H9 (cell line): Measurements from ENCODE around the gene PGS1. TPM values are rescaled to one million over a fixed set of nuclear protein-coding genes. Genes with fewer than 3 reads are reported as not detected.
A peak's percentile ranks its signal among the peaks of the same experiment; 100 is the strongest.

Experiments
- DNase-seq: peaks from one replicate; pipeline ENCODE4 v3.0.0-alpha.2; 2017
- H2AFZ ChIP-seq: one replicate; pipeline ENCODE4 v1.6.1; 2013; ENCODE audit warnings: mild to moderate bottlenecking, low read length, control low read depth, moderate library complexity
- H2AK5ac ChIP-seq: 2 replicates; pipeline ENCODE4 v1.6.1; 2013; ENCODE audit warnings: low read length, control low read depth, mixed read lengths; ENCODE audit not compliant: insufficient read length
- H2BK120ac ChIP-seq: one replicate; pipeline ENCODE4 v1.6.1; 2013; ENCODE audit warnings: low read depth, mild to moderate bottlenecking, low read length, control low read depth, inconsistent platforms; ENCODE audit not compliant: poor library complexity, severe bottlenecking
- H2BK12ac ChIP-seq: 2 replicates; pipeline ENCODE4 v1.6.1; 2013; ENCODE audit warnings: low read length, control low read depth, mixed read lengths, low read depth; ENCODE audit not compliant: insufficient read length
- H2BK15ac ChIP-seq: 2 replicates; pipeline ENCODE4 v1.6.1; 2013; ENCODE audit warnings: low read depth, low read length, control low read depth
- H2BK20ac ChIP-seq: one replicate; pipeline ENCODE4 v1.6.1; 2013; ENCODE audit warnings: low read depth, mild to moderate bottlenecking, low read length, control low read depth, inconsistent platforms; ENCODE audit not compliant: poor library complexity, severe bottlenecking
- H2BK5ac ChIP-seq: 2 replicates; pipeline ENCODE4 v1.6.1; 2013; ENCODE audit warnings: low read length, control low read depth, mixed read lengths; ENCODE audit not compliant: insufficient read length
- H3K14ac ChIP-seq: 2 replicates; pipeline ENCODE4 v1.6.1; 2013; ENCODE audit warnings: low read length, control low read depth; ENCODE audit not compliant: insufficient read depth
- H3K18ac ChIP-seq: 2 replicates; pipeline ENCODE4 v1.6.1; 2013; ENCODE audit warnings: low read depth, mild to moderate bottlenecking, mixed read lengths, low read length, control low read depth; ENCODE audit not compliant: insufficient read length
- H3K23ac ChIP-seq: 2 replicates; pipeline ENCODE4 v1.6.1; 2013; ENCODE audit warnings: low read length, control low read depth, mixed read lengths, low read depth; ENCODE audit not compliant: insufficient read length
- H3K23me2 ChIP-seq: 2 replicates; pipeline ENCODE4 v1.6.1; 2013; ENCODE audit warnings: low read depth, mild to moderate bottlenecking, mixed read lengths, low read length, control low read depth; ENCODE audit not compliant: insufficient read length, poor library complexity, severe bottlenecking
- H3K27ac ChIP-seq: 2 replicates; pipeline ENCODE4 v1.5.1; 2013; ENCODE audit warnings: low read length, control low read depth, mixed read lengths, low read depth; ENCODE audit not compliant: insufficient read length
- H3K27me3 ChIP-seq: 2 replicates; pipeline ENCODE4 v1.6.1; 2013; ENCODE audit warnings: low read length, control low read depth, inconsistent platforms; ENCODE audit not compliant: insufficient read depth
- H3K4ac ChIP-seq: 2 replicates; pipeline ENCODE4 v1.6.1; 2013; ENCODE audit warnings: low read depth, mild to moderate bottlenecking, control low read depth, inconsistent platforms, low read length, moderate library complexity
- H3K4me1 ChIP-seq: 2 replicates; pipeline ENCODE4 v1.6.1; 2013; ENCODE audit warnings: low read length, control low read depth, inconsistent platforms; ENCODE audit not compliant: insufficient read depth
- H3K4me2 ChIP-seq: 2 replicates; pipeline ENCODE4 v1.6.1; 2013; ENCODE audit warnings: low read length, control low read depth, mixed read lengths; ENCODE audit not compliant: insufficient read length, insufficient read depth
- H3K56ac ChIP-seq: 2 replicates; pipeline ENCODE4 v1.6.1; 2013; ENCODE audit warnings: low read depth, mild to moderate bottlenecking, mixed read lengths, low read length, control low read depth; ENCODE audit not compliant: insufficient read length
- H3K79me1 ChIP-seq: 2 replicates; pipeline ENCODE4 v1.6.1; 2013; ENCODE audit warnings: low read depth, mild to moderate bottlenecking, moderate library complexity, low read length, control low read depth, inconsistent platforms; ENCODE audit not compliant: insufficient read depth, poor library complexity, severe bottlenecking
- H3K79me2 ChIP-seq: 2 replicates; pipeline ENCODE4 v1.6.1; 2013; ENCODE audit warnings: low read length, control low read depth, inconsistent platforms; ENCODE audit not compliant: insufficient read depth
- H3K9ac ChIP-seq: 2 replicates; pipeline ENCODE4 v1.6.1; 2013; ENCODE audit warnings: low read length, control low read depth, mixed read lengths; ENCODE audit not compliant: insufficient read length; ENCODE audit errors: extremely low read depth
- H3K9me3 ChIP-seq: one replicate; pipeline ENCODE4 v1.6.1; 2013; ENCODE audit warnings: low read depth, low read length, inconsistent platforms; ENCODE audit not compliant: control insufficient read depth
- H3T11ph ChIP-seq: one replicate; pipeline ENCODE4 v1.6.1; 2013; ENCODE audit warnings: mild to moderate bottlenecking, low read length, control low read depth, inconsistent platforms
- H4K20me1 ChIP-seq: one replicate; pipeline ENCODE4 v1.6.1; 2013; ENCODE audit not compliant: control insufficient read depth, insufficient read length, insufficient read depth
- H4K5ac ChIP-seq: 2 replicates; pipeline ENCODE4 v1.6.1; 2013; ENCODE audit warnings: low read depth, mild to moderate bottlenecking, mixed read lengths, low read length, control low read depth; ENCODE audit not compliant: insufficient read length
- H4K8ac ChIP-seq: replicated peaks from 2 replicates; pipeline ENCODE4 v1.6.1; 2013; ENCODE audit warnings: low read length, control low read depth, mixed read lengths, low read depth; ENCODE audit not compliant: insufficient read length
- H4K91ac ChIP-seq: 2 replicates; pipeline ENCODE4 v1.6.1; 2013; ENCODE audit warnings: low read depth, mild to moderate bottlenecking, moderate library complexity, mixed read lengths, low read length, control low read depth; ENCODE audit not compliant: insufficient read length
- H3K27ac Mint-ChIP-seq, 3 experiments: 2 replicates in 2 of 3; 3 replicates in 1 of 3; pipeline ENCODE4 v1.8.0; 2020 to 2021; ENCODE audit warnings: mixed read lengths in 3 of 3, mild to moderate bottlenecking in 1 of 3, moderate library complexity in 1 of 3
- H3K27me3 Mint-ChIP-seq: 2 replicates; pipeline ENCODE4 v1.8.0; 2021; ENCODE audit warnings: low read depth, mild to moderate bottlenecking, moderate library complexity, mixed read lengths
- H3K36me3 Mint-ChIP-seq, 3 experiments: 2 replicates in 2 of 3; 3 replicates in 1 of 3; pipeline ENCODE4 v1.8.0; 2020 to 2021; ENCODE audit warnings: low read depth in 3 of 3, mixed read lengths in 3 of 3; ENCODE audit not compliant: insufficient read depth in 1 of 3
- H3K4me1 Mint-ChIP-seq, 2 experiments: 2 replicates each; pipeline ENCODE4 v1.8.0; 2020; ENCODE audit warnings: mixed read lengths in 2 of 2
- H3K4me3 Mint-ChIP-seq, 2 experiments: 2 replicates in 1 of 2; 3 replicates in 1 of 2; pipeline ENCODE4 v1.8.0; 2020 to 2021; ENCODE audit warnings: mild to moderate bottlenecking in 2 of 2, mixed read lengths in 2 of 2, moderate library complexity in 1 of 2
- H3K9me3 Mint-ChIP-seq, 2 experiments: 2 replicates in 1 of 2; 3 replicates in 1 of 2; pipeline ENCODE4 v1.8.0; 2020; ENCODE audit warnings: mild to moderate bottlenecking in 2 of 2, mixed read lengths in 2 of 2, moderate library complexity in 1 of 2
- WGBS: extraction: QIAGEN DNeasy Blood & Tissue Kit; methylation state at CpG from one replicate; pipeline ENCODE4 v1.1.7; 2013; ENCODE audit warnings: missing lambda C conversion rate, low lambda C conversion rate, mixed read lengths; ENCODE audit not compliant: insufficient read length; ENCODE audit errors: extremely low coverage; 5-methylcytosine and 5-hydroxymethylcytosine counted together
- total RNA-seq: library from RNA; stranded (reverse); gene quantifications from 2 replicates; pipeline ENCODE4 v1.2.1, GENCODE V29; 2021
- TF ChIP-seq, protein P1 (sequence below): fragments of 200-600 bp; sonication (generic); conservative IDR thresholded peaks from 3 replicates; pipeline ENCODE4 v1.8.0; 2021; ENCODE audit warnings: antibody characterized with exemption, mild to moderate bottlenecking

The PGS1 gene
- total RNA-seq, 1 experiment from 2014 or later: 45.7 TPM

DNA sequence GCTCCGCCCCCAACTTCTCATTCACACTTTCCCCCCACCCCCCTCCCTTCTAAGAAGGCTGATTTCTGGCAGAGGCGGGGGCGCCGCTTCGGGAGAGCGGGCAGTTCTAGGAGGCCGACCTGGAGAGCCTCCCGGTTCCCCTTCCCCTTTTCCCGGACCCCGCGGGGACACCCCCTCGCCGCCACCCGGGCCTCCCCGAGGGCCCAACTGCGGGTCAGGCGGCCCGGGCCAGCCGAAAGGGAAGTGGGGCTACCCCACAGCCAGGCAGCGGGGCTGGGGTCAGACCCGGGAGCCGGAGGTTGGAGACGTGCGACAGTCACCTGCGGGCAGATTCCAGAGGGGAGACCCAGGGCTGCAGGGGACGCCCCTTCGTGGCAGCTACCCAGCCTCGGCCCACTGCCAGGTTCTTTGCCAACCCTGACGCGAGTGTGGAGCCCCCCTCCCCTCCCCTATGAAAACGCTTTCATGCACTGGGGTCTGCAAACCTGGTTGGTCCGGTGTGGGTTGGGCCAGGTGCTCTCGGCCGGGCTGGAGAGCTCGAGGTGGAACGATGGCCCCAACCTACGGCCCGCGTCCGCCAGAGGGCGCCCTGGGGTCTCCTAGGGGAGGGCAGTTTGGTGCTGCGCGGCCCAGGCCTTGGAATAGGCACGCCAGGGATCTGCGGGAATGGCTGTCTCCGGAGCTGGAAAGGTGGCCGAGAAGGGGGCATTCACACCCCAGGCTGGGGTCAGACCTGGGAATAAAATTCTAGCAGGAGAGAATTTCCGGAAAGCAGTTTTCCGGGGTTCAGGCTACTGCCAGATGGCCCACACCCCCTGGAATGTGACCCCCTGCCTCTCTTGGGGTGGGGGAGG, 17.9 kb upstream of the PGS1 start:
- H3K4me1 Mint-ChIP-seq: peaks cover 64 to 70% of the 10 kb centered on the region in 2 experiments
- H3K14ac ChIP-seq: no peak overlapping the region; the same call in 1 of the 2 replicates
- H3K27ac ChIP-seq: no peak overlapping the region

More for the DNA sequence above, 17.9 kb upstream of the PGS1 start:
- H3K27me3 Mint-ChIP-seq: peaks cover 53% of the 10 kb centered on the region
- no peaks in the 10 kb centered on the region for H3K9me3 ChIP-seq
- TF ChIP-seq, protein P1, sequence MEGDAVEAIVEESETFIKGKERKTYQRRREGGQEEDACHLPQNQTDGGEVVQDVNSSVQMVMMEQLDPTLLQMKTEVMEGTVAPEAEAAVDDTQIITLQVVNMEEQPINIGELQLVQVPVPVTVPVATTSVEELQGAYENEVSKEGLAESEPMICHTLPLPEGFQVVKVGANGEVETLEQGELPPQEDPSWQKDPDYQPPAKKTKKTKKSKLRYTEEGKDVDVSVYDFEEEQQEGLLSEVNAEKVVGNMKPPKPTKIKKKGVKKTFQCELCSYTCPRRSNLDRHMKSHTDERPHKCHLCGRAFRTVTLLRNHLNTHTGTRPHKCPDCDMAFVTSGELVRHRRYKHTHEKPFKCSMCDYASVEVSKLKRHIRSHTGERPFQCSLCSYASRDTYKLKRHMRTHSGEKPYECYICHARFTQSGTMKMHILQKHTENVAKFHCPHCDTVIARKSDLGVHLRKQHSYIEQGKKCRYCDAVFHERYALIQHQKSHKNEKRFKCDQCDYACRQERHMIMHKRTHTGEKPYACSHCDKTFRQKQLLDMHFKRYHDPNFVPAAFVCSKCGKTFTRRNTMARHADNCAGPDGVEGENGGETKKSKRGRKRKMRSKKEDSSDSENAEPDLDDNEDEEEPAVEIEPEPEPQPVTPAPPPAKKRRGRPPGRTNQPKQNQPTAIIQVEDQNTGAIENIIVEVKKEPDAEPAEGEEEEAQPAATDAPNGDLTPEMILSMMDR: peak; percentile 95; the same call in 2 of the 3 replicates
- H2AK5ac ChIP-seq: no peak overlapping the region
- H3K23ac ChIP-seq: no peak overlapping the region
- H3K27ac Mint-ChIP-seq: peak overlapping the region in 2 of 3 experiments; percentile 81 to 98; a peak in 5 of 7 replicates
- H3K79me2 ChIP-seq: peaks cover 15% of the 10 kb centered on the region; the same call in 1 of the 2 replicates
- H3K79me1 ChIP-seq: no peaks in the 10 kb centered on the region
- peaks cover 19% of the 10 kb centered on the region for H3K23me2 ChIP-seq
- H2BK20ac ChIP-seq: no peak overlapping the region
- H4K20me1 ChIP-seq: no peaks in the 10 kb centered on the region
- H2BK120ac ChIP-seq: no peak overlapping the region
- peak overlapping the region; percentile 78 for H3K18ac ChIP-seq
- peak; percentile 99 for DNase-seq
- no peak overlapping the region for H4K8ac ChIP-seq
- no peaks in the 10 kb centered on the region; a peak in 2 of 5 replicates for H3K9me3 Mint-ChIP-seq
- H3K4me3 Mint-ChIP-seq: peak overlapping the region; percentile 68 to 87
- H3K4me2 ChIP-seq: peak overlapping the region; percentile 77
- peaks cover 24% of the 10 kb centered on the region; the same call in 1 of the 2 replicates for H3K4me1 ChIP-seq
- no peak overlapping the region for H2AFZ ChIP-seq
- no CpG with 5 or more reads among the region's 49 CpGs for WGBS
- no peak overlapping the region for H3T11ph ChIP-seq
- H4K91ac ChIP-seq: no peak overlapping the region
- H3K4ac ChIP-seq: no peak overlapping the region
- H2BK5ac ChIP-seq: no peak overlapping the region
- H2BK12ac ChIP-seq: no peak overlapping the region
- H3K36me3 Mint-ChIP-seq: peaks cover 14 to 21% (median 14%) of the 10 kb centered on the region in 3 experiments; a peak in 6 of 7 replicates
- no peak overlapping the region; the same call in 1 of the 2 replicates for H2BK15ac ChIP-seq
- no peak overlapping the region for H3K56ac ChIP-seq
- H4K5ac ChIP-seq: no peak overlapping the region
- H3K27me3 ChIP-seq: no peaks in the 10 kb centered on the region; the same call in 1 of the 2 replicates
- H3K9ac ChIP-seq: peak overlapping the region; percentile 42
